Liver (tissue), 9 donors: Measurements from ENCODE around the gene NOS1AP. TPM values are rescaled to one million over a fixed set of nuclear protein-coding genes. Genes with fewer than 3 reads are reported as not detected.

Experiments
- DNase-seq: peaks from one replicate; pipeline ENCODE4 v3.0.0-alpha.2; 2017; ENCODE audit warnings: low spot score
- H3K27ac ChIP-seq, 2 donors: one replicate each; pipeline ENCODE4 v1.7.0; 2013; ENCODE audit warnings: inconsistent platforms in 2 of 2, low read length in 2 of 2, control low read depth in 1 of 2, low read depth in 1 of 2, mild to moderate bottlenecking in 1 of 2
- H3K27me3 ChIP-seq, 4 donors: one replicate each; pipeline versions ENCODE4 v1.6.1 to v1.7.0; 2013; ENCODE audit warnings: low read length in 3 of 4, inconsistent platforms in 1 of 4, mild to moderate bottlenecking in 1 of 4, moderate library complexity in 1 of 4; ENCODE audit not compliant: control insufficient read depth in 4 of 4, insufficient read depth in 4 of 4
- H3K36me3 ChIP-seq, 4 donors: one replicate each; pipeline versions ENCODE4 v1.6.1 to v1.7.0; 2013; ENCODE audit warnings: low read length in 3 of 4, mild to moderate bottlenecking in 3 of 4, low read depth in 1 of 4, moderate library complexity in 1 of 4; ENCODE audit not compliant: control insufficient read depth in 4 of 4, insufficient read depth in 3 of 4
- H3K4me1 ChIP-seq, 4 donors: one replicate each; pipeline versions ENCODE4 v1.6.1 to v1.7.0; 2013; ENCODE audit warnings: low read length in 3 of 4, mild to moderate bottlenecking in 3 of 4, moderate library complexity in 1 of 4; ENCODE audit not compliant: control insufficient read depth in 4 of 4, insufficient read depth in 4 of 4
- H3K4me3 ChIP-seq, 3 donors: one replicate each; pipeline versions ENCODE4 v1.6.1 to v1.7.0; 2013; ENCODE audit warnings: low read length in 3 of 3, control low read depth in 1 of 3, low read depth in 1 of 3, mild to moderate bottlenecking in 1 of 3
- H3K9ac ChIP-seq, 2 donors: one replicate each; pipeline ENCODE4 v1.7.0; 2013; ENCODE audit warnings: low read length in 2 of 2, mild to moderate bottlenecking in 2 of 2, moderate library complexity in 2 of 2, control low read depth in 1 of 2, low read depth in 1 of 2
- H3K9me3 ChIP-seq, 4 donors: one replicate each; pipeline versions ENCODE4 v1.6.1 to v1.7.0; 2013; ENCODE audit warnings: low read length in 3 of 4; ENCODE audit not compliant: control insufficient read depth in 4 of 4
- FOXA1 ChIP-seq: IDR thresholded peaks from 2 replicates; pipeline ENCODE4 v1.6.1; 2016; ENCODE audit warnings: antibody characterized with exemption
- GABPA ChIP-seq, 2 donors: IDR thresholded peaks in 1 of 2; conservative IDR thresholded peaks in 1 of 2; 2 replicates each; pipeline ENCODE4 v1.6.1; 2016; ENCODE audit warnings: antibody characterized with exemption in 2 of 2, mild to moderate bottlenecking in 1 of 2, moderate library complexity in 1 of 2
- HNF4A ChIP-seq, 2 donors: conservative IDR thresholded peaks; 2 replicates each; pipeline ENCODE4 v1.6.1; 2016; ENCODE audit warnings: antibody characterized with exemption in 2 of 2, mild to moderate bottlenecking in 2 of 2
- HNF4G ChIP-seq: IDR thresholded peaks from 2 replicates; pipeline ENCODE4 v1.6.1; 2016; ENCODE audit warnings: antibody characterized with exemption
- JUND ChIP-seq, 2 donors: IDR thresholded peaks; 2 replicates each; pipeline ENCODE4 v1.6.1; 2016; ENCODE audit warnings: antibody characterized with exemption in 2 of 2
- NR2F2 ChIP-seq: IDR thresholded peaks from 2 replicates; pipeline ENCODE4 v1.6.1; 2016; ENCODE audit warnings: antibody characterized with exemption
- RXRA ChIP-seq, 2 donors: IDR thresholded peaks; 2 replicates each; pipeline ENCODE4 v1.6.1; 2017 to 2018; ENCODE audit warnings: antibody characterized with exemption in 2 of 2, mild to moderate bottlenecking in 1 of 2
- TAF1 ChIP-seq: conservative IDR thresholded peaks from 2 replicates; pipeline ENCODE4 v1.6.1; 2016; ENCODE audit warnings: antibody characterized with exemption, mild to moderate bottlenecking
- YY1 ChIP-seq: IDR thresholded peaks from 2 replicates; pipeline ENCODE4 v1.6.1; 2016; ENCODE audit warnings: antibody characterized with exemption, mild to moderate bottlenecking
- WGBS: extraction: QIAGEN DNeasy Blood & Tissue Kit; methylation state at CpG from one replicate; pipeline ENCODE4 v1.1.7; 2013; 5-methylcytosine and 5-hydroxymethylcytosine counted together
- polyA plus RNA-seq, 2 donors: library from polyadenylated mRNA; stranded (reverse) in 1 of 2; unstranded in 1 of 2; fragments of 200-250 nt in 1 of 2; fragments of >200 nt in 1 of 2; fragmentation: Nextera tagmentation in 1 of 2; extraction: Ambion mirVana in 1 of 2; gene quantifications; one replicate each; pipeline versions ENCODE4 v1.2.1 to v1.2.3, GENCODE V29; 2013 to 2015
- total RNA-seq, 2 donors: library from RNA; depleted of rRNA; stranded (reverse); fragments of >200 nt; gene quantifications; one replicate each; pipeline ENCODE4 v1.2.3, GENCODE V29; 2014
- TF ChIP-seq, protein P1 (sequence below): fragments of 150-350 bp; IDR thresholded peaks from 2 replicates; pipeline ENCODE4 v1.5.1; 2017; ENCODE audit warnings: improper control_type of control experiment, low read depth, low read length; ENCODE audit not compliant: missing input control
- TF ChIP-seq, protein P2 (sequence below): IDR thresholded peaks from 2 replicates; pipeline ENCODE4 v1.6.1; 2016; ENCODE audit warnings: antibody characterized with exemption
- TF ChIP-seq, protein P3 (sequence below): IDR thresholded peaks from 2 replicates; pipeline ENCODE4 v1.6.1; 2016; ENCODE audit warnings: antibody characterized with exemption
- TF ChIP-seq, protein P4 (sequence below): IDR thresholded peaks from 2 replicates; pipeline ENCODE4 v1.6.1; 2016; ENCODE audit warnings: antibody characterized with exemption
- TF ChIP-seq, protein P5 (sequence below): IDR thresholded peaks from 2 replicates; pipeline ENCODE4 v1.6.1; 2016; ENCODE audit warnings: antibody characterized with exemption, mild to moderate bottlenecking
- donor health status: healthy.
- donor health status: healthy.
- donor health status: healthy.
- donor health status: healthy.
- donor health status: healthy.

NOS1AP gene
- total and polyA plus RNA-seq, 4 donors = 1.4 to 13.0 (median 4.5) TPM

DNA sequence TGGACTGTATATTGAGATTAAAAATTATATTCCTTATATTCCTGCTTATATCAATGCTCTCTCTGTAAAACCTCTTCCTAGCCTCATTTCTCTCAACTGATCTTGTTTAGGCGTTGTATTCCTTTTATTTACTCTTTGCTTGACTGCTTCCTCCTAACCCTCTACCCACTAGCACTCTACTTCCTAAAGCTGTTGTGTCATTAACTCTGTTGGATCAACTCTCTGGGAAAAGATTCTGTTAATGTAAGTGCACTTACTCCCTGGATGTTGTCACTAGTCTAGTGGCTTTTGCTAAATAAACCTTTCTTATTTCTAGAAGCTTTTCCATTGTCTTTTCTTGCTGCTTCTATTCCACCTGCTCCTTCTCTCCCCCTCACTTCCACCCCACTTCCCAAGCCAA is 300.7 kb downstream of the NOS1AP start:
- H3K4me1 ChIP-seq = peaks cover 17 to 53% (median 36%) of the 10 kb centered on the region in 4 donors
- H3K36me3 ChIP-seq = peaks cover 0 to 6% (median 1%) of the 10 kb centered on the region in 4 donors
- no peak for DNase-seq
- 85% methylated on average over 1 of the region's 1 CpG for WGBS
- H3K27ac ChIP-seq = peak overlapping the region in 1 of 2 donors; percentile 80
- no peaks in the 10 kb centered on the region for H3K9me3 ChIP-seq
- no peaks in the 10 kb centered on the region for H3K27me3 ChIP-seq
- no peak overlapping the region for H3K9ac ChIP-seq
- TF ChIP-seq TAF1 = no peak
- no peak for TF ChIP-seq HNF4G
- no peak for TF ChIP-seq FOXA1
- TF ChIP-seq, protein P1, sequence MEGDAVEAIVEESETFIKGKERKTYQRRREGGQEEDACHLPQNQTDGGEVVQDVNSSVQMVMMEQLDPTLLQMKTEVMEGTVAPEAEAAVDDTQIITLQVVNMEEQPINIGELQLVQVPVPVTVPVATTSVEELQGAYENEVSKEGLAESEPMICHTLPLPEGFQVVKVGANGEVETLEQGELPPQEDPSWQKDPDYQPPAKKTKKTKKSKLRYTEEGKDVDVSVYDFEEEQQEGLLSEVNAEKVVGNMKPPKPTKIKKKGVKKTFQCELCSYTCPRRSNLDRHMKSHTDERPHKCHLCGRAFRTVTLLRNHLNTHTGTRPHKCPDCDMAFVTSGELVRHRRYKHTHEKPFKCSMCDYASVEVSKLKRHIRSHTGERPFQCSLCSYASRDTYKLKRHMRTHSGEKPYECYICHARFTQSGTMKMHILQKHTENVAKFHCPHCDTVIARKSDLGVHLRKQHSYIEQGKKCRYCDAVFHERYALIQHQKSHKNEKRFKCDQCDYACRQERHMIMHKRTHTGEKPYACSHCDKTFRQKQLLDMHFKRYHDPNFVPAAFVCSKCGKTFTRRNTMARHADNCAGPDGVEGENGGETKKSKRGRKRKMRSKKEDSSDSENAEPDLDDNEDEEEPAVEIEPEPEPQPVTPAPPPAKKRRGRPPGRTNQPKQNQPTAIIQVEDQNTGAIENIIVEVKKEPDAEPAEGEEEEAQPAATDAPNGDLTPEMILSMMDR = no peak
- TF ChIP-seq, protein P2, sequence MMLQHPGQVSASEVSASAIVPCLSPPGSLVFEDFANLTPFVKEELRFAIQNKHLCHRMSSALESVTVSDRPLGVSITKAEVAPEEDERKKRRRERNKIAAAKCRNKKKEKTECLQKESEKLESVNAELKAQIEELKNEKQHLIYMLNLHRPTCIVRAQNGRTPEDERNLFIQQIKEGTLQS = no peak
- no peak for TF ChIP-seq YY1
- TF ChIP-seq, protein P3, sequence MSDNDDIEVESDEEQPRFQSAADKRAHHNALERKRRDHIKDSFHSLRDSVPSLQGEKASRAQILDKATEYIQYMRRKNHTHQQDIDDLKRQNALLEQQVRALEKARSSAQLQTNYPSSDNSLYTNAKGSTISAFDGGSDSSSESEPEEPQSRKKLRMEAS = no peak
- TF ChIP-seq, protein P4, sequence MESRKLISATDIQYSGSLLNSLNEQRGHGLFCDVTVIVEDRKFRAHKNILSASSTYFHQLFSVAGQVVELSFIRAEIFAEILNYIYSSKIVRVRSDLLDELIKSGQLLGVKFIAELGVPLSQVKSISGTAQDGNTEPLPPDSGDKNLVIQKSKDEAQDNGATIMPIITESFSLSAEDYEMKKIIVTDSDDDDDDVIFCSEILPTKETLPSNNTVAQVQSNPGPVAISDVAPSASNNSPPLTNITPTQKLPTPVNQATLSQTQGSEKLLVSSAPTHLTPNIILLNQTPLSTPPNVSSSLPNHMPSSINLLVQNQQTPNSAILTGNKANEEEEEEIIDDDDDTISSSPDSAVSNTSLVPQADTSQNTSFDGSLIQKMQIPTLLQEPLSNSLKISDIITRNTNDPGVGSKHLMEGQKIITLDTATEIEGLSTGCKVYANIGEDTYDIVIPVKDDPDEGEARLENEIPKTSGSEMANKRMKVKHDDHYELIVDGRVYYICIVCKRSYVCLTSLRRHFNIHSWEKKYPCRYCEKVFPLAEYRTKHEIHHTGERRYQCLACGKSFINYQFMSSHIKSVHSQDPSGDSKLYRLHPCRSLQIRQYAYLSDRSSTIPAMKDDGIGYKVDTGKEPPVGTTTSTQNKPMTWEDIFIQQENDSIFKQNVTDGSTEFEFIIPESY = no peak
- TF ChIP-seq, protein P5, sequence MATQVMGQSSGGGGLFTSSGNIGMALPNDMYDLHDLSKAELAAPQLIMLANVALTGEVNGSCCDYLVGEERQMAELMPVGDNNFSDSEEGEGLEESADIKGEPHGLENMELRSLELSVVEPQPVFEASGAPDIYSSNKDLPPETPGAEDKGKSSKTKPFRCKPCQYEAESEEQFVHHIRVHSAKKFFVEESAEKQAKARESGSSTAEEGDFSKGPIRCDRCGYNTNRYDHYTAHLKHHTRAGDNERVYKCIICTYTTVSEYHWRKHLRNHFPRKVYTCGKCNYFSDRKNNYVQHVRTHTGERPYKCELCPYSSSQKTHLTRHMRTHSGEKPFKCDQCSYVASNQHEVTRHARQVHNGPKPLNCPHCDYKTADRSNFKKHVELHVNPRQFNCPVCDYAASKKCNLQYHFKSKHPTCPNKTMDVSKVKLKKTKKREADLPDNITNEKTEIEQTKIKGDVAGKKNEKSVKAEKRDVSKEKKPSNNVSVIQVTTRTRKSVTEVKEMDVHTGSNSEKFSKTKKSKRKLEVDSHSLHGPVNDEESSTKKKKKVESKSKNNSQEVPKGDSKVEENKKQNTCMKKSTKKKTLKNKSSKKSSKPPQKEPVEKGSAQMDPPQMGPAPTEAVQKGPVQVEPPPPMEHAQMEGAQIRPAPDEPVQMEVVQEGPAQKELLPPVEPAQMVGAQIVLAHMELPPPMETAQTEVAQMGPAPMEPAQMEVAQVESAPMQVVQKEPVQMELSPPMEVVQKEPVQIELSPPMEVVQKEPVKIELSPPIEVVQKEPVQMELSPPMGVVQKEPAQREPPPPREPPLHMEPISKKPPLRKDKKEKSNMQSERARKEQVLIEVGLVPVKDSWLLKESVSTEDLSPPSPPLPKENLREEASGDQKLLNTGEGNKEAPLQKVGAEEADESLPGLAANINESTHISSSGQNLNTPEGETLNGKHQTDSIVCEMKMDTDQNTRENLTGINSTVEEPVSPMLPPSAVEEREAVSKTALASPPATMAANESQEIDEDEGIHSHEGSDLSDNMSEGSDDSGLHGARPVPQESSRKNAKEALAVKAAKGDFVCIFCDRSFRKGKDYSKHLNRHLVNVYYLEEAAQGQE = no peak
- TF ChIP-seq JUND (IDR thresholded peaks at IDR 0.05) = no peak
- no peak for TF ChIP-seq NR2F2
- TF ChIP-seq RXRA (IDR thresholded peaks at IDR 0.05) = no peak
- no peak for TF ChIP-seq HNF4A (conservative IDR thresholded peaks at IDR 0.05)
- no peak overlapping the region for H3K4me3 ChIP-seq

DNA sequence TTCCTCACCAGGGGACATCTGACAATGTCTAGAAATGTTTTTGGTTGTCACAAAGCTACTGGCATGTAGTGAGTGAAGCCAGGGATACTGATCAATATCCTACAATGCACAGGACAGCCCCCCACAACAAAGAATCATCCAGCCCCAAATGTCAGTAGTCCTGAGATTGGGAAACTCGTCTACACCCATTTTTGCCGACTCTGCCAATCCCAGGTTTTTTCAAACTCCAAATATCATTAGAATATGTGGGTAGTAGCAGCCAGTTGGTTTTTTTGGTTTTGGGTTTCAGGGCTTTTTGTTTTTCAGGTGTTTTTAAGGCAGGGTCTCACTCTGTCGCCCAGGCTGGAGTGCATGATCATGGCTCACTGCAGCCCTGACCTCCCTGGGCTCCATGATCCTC is 301.2 kb downstream of the NOS1AP start:
- Histone ChIP-seq H3K9me3 (no peaks in the 10 kb centered on the region), H3K27me3 (no peaks in the 10 kb centered on the region), H3K27ac (peak overlapping the region; percentile 80 to 91), H3K4me3 (no peak overlapping the region), H3K4me1 (peaks cover 16 to 47% (median 30%) of the 10 kb centered on the region in 4 donors), H3K9ac (no peak overlapping the region), H3K36me3 (peaks cover 0 to 6% (median 1%) of the 10 kb centered on the region in 4 donors)
- TF ChIP-seq, protein P2 = no peak
- TF ChIP-seq GABPA (IDR thresholded peaks at IDR 0.05 in 1 of 2, conservative IDR thresholded peaks at IDR 0.05 in 1 of 2) = no peak
- DNase-seq = no peak
- WGBS = 95% methylated on average over 3 of the region's 3 CpGs
